ENCODE measurements around the gene KRT7.

GRCh38 chr12:52244615-52244994 lies 11.6 kb downstream of the KRT7 start:
- no peak for TF ChIP-seq POLR2A (IDR thresholded peaks at IDR 0.05)
- TF ChIP-seq CTCF (IDR thresholded peaks at IDR 0.05), result no peak
